WTC11 (cell line): ENCODE results near the gene AK2. TPM values are rescaled to one million over a fixed set of nuclear protein-coding genes. Genes with fewer than 3 reads are reported as not detected.

Experiments used
- ATAC-seq: fragments of 200-7000 bp; cut with Tn5 transposase; 2 replicates; pipeline ENCODE4 v1.10.0; 2021; ENCODE audit warnings: mild to moderate bottlenecking, moderate library complexity
- CTCF ChIA-PET: fragments of 300-600 bp; sonication (Branson Sonifier 250); formaldehyde crosslinking; loops from one replicate; lab custom pipeline; 2021; ENCODE audit warnings: antibody characterized with exemption; lab: Charles Lee
- POLR2A ChIA-PET: fragments of 350-600 bp; sonication (Branson Sonifier 250); formaldehyde crosslinking; loops from one replicate; lab custom pipeline; 2021; ENCODE audit warnings: antibody characterized with exemption; lab: Charles Lee
- DNase-seq: peaks from one replicate; pipeline ENCODE4 v3.0.0; 2021; ENCODE audit warnings: low spot score
- H3K27ac Mint-ChIP-seq: 2 replicates; pipeline ENCODE4 v1.8.0; 2021; ENCODE audit warnings: mixed read lengths
- H3K27me3 Mint-ChIP-seq: 2 replicates; pipeline ENCODE4 v1.8.0; 2021; ENCODE audit warnings: low read depth, mild to moderate bottlenecking, moderate library complexity, mixed read lengths
- H3K36me3 Mint-ChIP-seq: 2 replicates; pipeline ENCODE4 v1.8.0; 2021; ENCODE audit warnings: mixed read lengths
- H3K4me1 Mint-ChIP-seq: 2 replicates; pipeline ENCODE4 v1.8.0; 2022; ENCODE audit warnings: mixed read lengths
- H3K4me3 Mint-ChIP-seq: 2 replicates; pipeline ENCODE4 v1.8.0; 2021; ENCODE audit warnings: mild to moderate bottlenecking, moderate library complexity, mixed read lengths
- H3K9me3 Mint-ChIP-seq: 2 replicates; pipeline ENCODE4 v1.8.0; 2021; ENCODE audit warnings: mixed read lengths
- ATF6 ChIP-seq: sonication (generic); formaldehyde crosslinking; IDR thresholded peaks from 2 replicates; pipeline ENCODE4 v1.8.1; 2023; ENCODE audit warnings: mild to moderate bottlenecking, missing genetic modification reagents
- E2F1 ChIP-seq: sonication (generic); formaldehyde crosslinking; IDR thresholded peaks from 2 replicates; pipeline ENCODE4 v1.8.0; 2022; ENCODE audit warnings: mild to moderate bottlenecking, missing genetic modification reagents
- E2F5 ChIP-seq: sonication (generic); formaldehyde crosslinking; IDR thresholded peaks from 2 replicates; pipeline ENCODE4 v1.8.1; 2022; ENCODE audit warnings: mild to moderate bottlenecking, moderate library complexity, missing genetic modification reagents
- EMX1 ChIP-seq: fragments of 250-450 bp; sonication (Bioruptor Pico); IDR thresholded peaks from 2 replicates; pipeline ENCODE4 v1.8.0; 2021; ENCODE audit warnings: mild to moderate bottlenecking
- FOXJ3 ChIP-seq: sonication (generic); formaldehyde crosslinking; IDR thresholded peaks from 2 replicates; pipeline ENCODE4 v1.9.0; 2021; ENCODE audit warnings: missing genetic modification reagents, mild to moderate bottlenecking, borderline replicate concordance
- FOXP1 ChIP-seq: sonication (generic); formaldehyde crosslinking; IDR thresholded peaks from 2 replicates; pipeline ENCODE4 v1.8.0; 2022; ENCODE audit warnings: missing genetic modification reagents, mild to moderate bottlenecking, moderate library complexity, borderline replicate concordance
- FOXP4 ChIP-seq: sonication (generic); formaldehyde crosslinking; IDR thresholded peaks from 2 replicates; pipeline ENCODE4 v1.8.0; 2022; ENCODE audit warnings: mild to moderate bottlenecking, missing genetic modification reagents
- MAX ChIP-seq: sonication (generic); formaldehyde crosslinking; IDR thresholded peaks from 2 replicates; pipeline ENCODE4 v1.8.0; 2022; ENCODE audit warnings: mild to moderate bottlenecking, missing genetic modification reagents
- MYBL2 ChIP-seq: sonication (generic); formaldehyde crosslinking; IDR thresholded peaks from 2 replicates; pipeline ENCODE4 v1.8.1; 2023; ENCODE audit warnings: mild to moderate bottlenecking, moderate library complexity, missing genetic modification reagents
- NFE2L1 ChIP-seq: sonication (generic); formaldehyde crosslinking; IDR thresholded peaks from 2 replicates; pipeline ENCODE4 v1.8.1; 2023; ENCODE audit warnings: missing genetic modification reagents
- OVOL2 ChIP-seq: fragments of 250-450 bp; sonication (Bioruptor Pico); IDR thresholded peaks from 2 replicates; pipeline ENCODE4 v1.9.0; 2021; ENCODE audit warnings: mild to moderate bottlenecking, borderline replicate concordance
- PREB ChIP-seq: sonication (generic); formaldehyde crosslinking; IDR thresholded peaks from 2 replicates; pipeline ENCODE4 v1.8.1; 2022; ENCODE audit warnings: mild to moderate bottlenecking, missing genetic modification reagents, moderate library complexity, borderline replicate concordance
- RELA ChIP-seq: sonication (generic); formaldehyde crosslinking; IDR thresholded peaks from 2 replicates; pipeline ENCODE4 v1.8.1; 2022; ENCODE audit warnings: missing genetic modification reagents, mild to moderate bottlenecking, borderline replicate concordance
- ZBTB21 ChIP-seq: sonication (generic); formaldehyde crosslinking; IDR thresholded peaks from 2 replicates; pipeline ENCODE4 v1.8.1; 2023; ENCODE audit warnings: mild to moderate bottlenecking, missing genetic modification reagents, borderline replicate concordance
- ZNF219 ChIP-seq: sonication (generic); formaldehyde crosslinking; IDR thresholded peaks from 2 replicates; pipeline ENCODE4 v1.8.0; 2023; ENCODE audit warnings: missing genetic modification reagents, mild to moderate bottlenecking, borderline replicate concordance
- total RNA-seq: library from RNA; stranded (reverse); gene quantifications from 3 replicates; pipeline ENCODE4 v1.2.3, GENCODE V29; 2021
- TF ChIP-seq, protein P1 (sequence below): fragments of 250-450 bp; sonication (Bioruptor Pico); IDR thresholded peaks from 2 replicates; pipeline ENCODE4 v1.9.0; 2021; ENCODE audit warnings: mild to moderate bottlenecking
- TF ChIP-seq, protein P2 (sequence below): sonication (generic); formaldehyde crosslinking; IDR thresholded peaks from 2 replicates; pipeline ENCODE4 v1.8.0; 2023; ENCODE audit warnings: missing genetic modification reagents

Gene AK2
- total RNA-seq, 1 experiment from 2014 or later = 124 TPM

DNA sequence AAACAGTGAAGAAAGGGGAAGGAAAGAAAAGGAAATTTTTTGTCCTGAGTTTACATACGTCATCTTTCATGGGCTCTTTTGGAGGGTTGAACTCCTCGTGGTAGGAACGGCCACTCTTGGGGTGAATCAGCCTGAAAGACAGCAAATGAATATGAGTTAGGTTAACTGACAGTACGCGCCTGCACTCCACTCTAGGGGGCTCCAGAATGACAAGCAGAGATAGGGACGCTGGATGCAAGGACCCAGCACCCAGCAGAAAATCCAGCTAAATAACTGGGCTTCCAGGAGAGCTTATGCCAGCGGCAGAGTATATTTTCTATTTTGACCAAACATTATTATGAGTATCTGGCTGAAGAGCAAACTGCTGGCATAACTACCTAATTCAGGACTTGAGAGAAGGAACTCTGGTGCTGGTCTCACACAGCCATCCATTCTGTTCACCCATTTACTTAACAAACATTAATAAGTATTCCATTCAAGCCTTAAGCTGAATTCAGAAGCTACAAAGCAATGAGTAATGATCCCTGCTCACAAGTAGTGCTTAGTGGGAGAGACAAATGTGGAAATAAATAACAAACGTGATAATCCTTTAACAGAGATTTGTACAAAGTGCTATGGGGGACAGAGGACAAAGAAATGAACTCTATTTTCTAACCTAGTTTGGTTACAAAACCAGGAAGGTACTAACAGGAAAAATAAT is 22.1 kb downstream of the AK2 start:
- Mint-ChIP-seq H3K4me3 (no peak overlapping the region), H3K9me3 (no peaks in the 10 kb centered on the region), H3K27ac (no peak overlapping the region), H3K36me3 (peaks cover 70% of the 10 kb centered on the region), H3K27me3 (no peaks in the 10 kb centered on the region), H3K4me1 (peaks cover 2% of the 10 kb centered on the region; the same call in 1 of the 2 replicates)
- ATAC-seq (peak; percentile 22; the same call in 1 of the 2 replicates), DNase-seq (no peak)
- TF ChIP-seq ATF6 = no peak
- TF ChIP-seq PREB (CRISPR knock-in tag) = no peak
- no peak for TF ChIP-seq ZBTB21 (CRISPR knock-in tag)
- TF ChIP-seq FOXJ3 = no peak
- TF ChIP-seq MYBL2 (CRISPR knock-in tag) = no peak
- no peak for TF ChIP-seq FOXP4 (CRISPR knock-in tag)
- TF ChIP-seq MAX = no peak
- CTCF ChIA-PET = interaction anchor here (0.5 to 1.7 kb wide), 6 partner anchors 8 to 108 kb away, joined by 3 to 8 read pairs (median 4); no protein-coding TSS in a partner anchor
- POLR2A ChIA-PET = interaction anchor here (1.0 kb wide), 1 partner anchor 48 kb away, joined by 3 read pairs; no protein-coding TSS in a partner anchor

DNA sequence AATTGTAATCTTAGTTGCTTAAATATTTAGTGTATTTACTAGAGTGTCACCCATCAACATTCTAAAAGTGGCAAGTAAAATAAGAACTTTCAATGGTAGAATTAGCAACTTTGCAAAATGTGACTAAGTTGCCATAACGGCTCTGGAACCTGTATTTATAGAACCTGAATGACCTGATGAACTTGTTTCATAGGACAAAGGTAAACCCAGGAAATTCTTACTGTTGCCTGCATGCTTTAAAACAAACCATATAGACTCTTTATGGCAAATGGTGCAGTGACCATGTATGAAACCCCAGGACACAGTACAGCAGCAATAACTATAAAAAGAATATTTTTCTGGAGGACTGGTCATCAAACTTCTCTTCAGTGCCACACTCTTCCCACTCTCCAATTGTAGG is 22.9 kb downstream of the AK2 start:
- DNase-seq (no peak), ATAC-seq (no peak)
- H3K4me1 Mint-ChIP-seq = no peaks in the 10 kb centered on the region
- no peak overlapping the region for H3K27ac Mint-ChIP-seq
- H3K36me3 Mint-ChIP-seq = peaks cover 65% of the 10 kb centered on the region
- no peak overlapping the region for H3K4me3 Mint-ChIP-seq
- CTCF ChIA-PET = no interaction called here
- no peak for TF ChIP-seq E2F5 (CRISPR knock-in tag)
- TF ChIP-seq NFE2L1 (CRISPR knock-in tag) = no peak
- TF ChIP-seq RELA = no peak
- TF ChIP-seq EMX1 = no peak
- TF ChIP-seq ZNF219 (CRISPR knock-in tag) = no peak
- TF ChIP-seq, protein P1, sequence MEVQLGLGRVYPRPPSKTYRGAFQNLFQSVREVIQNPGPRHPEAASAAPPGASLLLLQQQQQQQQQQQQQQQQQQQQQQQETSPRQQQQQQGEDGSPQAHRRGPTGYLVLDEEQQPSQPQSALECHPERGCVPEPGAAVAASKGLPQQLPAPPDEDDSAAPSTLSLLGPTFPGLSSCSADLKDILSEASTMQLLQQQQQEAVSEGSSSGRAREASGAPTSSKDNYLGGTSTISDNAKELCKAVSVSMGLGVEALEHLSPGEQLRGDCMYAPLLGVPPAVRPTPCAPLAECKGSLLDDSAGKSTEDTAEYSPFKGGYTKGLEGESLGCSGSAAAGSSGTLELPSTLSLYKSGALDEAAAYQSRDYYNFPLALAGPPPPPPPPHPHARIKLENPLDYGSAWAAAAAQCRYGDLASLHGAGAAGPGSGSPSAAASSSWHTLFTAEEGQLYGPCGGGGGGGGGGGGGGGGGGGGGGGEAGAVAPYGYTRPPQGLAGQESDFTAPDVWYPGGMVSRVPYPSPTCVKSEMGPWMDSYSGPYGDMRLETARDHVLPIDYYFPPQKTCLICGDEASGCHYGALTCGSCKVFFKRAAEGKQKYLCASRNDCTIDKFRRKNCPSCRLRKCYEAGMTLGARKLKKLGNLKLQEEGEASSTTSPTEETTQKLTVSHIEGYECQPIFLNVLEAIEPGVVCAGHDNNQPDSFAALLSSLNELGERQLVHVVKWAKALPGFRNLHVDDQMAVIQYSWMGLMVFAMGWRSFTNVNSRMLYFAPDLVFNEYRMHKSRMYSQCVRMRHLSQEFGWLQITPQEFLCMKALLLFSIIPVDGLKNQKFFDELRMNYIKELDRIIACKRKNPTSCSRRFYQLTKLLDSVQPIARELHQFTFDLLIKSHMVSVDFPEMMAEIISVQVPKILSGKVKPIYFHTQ = no peak
- TF ChIP-seq, protein P2, sequence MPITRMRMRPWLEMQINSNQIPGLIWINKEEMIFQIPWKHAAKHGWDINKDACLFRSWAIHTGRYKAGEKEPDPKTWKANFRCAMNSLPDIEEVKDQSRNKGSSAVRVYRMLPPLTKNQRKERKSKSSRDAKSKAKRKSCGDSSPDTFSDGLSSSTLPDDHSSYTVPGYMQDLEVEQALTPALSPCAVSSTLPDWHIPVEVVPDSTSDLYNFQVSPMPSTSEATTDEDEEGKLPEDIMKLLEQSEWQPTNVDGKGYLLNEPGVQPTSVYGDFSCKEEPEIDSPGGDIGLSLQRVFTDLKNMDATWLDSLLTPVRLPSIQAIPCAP = no peak
- no peak for TF ChIP-seq OVOL2
- TF ChIP-seq FOXP1 (CRISPR knock-in tag) = no peak
- no peak for TF ChIP-seq E2F1
- H3K27me3 Mint-ChIP-seq = no peaks in the 10 kb centered on the region
- POLR2A ChIA-PET = no interaction called here
- no peaks in the 10 kb centered on the region for H3K9me3 Mint-ChIP-seq
